ENCODE results near the gene ANO7. TPM values are rescaled to one million over a fixed set of nuclear protein-coding genes. Genes with fewer than 3 reads are reported as not detected.

The ANO7 gene
- polyA plus RNA-seq, 2 donors = 0.14 to 0.21 TPM

DNA sequence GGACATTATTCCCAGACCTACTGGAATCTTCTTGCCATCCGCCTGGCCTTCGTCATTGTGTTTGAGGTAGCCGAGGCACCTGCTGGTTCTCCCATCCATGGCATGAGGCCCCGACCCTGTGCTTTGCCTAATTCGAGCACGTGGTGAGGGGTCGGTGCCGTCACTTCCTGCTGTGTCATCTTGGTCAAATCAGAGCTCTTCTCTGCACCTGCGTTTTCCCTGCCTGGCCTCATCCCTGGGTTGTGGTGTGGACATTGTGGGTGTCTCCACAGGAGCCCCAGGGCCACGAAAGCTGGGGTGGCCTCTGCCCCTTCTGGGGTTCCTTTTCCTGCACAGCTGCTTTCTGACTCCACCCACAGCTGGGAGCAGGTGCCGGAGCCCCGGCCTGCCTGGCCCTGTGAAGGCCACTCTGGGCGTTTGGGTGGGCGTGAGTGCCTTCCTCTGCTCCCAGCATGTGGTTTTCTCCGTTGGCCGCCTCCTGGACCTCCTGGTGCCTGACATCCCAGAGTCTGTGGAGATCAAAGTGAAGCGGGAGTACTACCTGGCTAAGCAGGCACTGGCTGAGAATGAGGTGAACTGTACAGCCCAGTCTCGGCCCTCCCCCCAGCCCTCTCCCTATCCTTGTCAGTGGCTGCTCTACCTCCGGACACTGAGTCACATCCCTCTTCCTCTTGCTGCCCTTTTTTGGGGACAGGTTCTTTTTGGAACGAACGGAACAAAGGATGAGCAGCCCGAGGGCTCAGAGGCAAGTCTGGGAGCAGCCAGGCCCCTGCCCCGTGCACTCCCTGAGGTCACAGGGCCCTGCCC is 34.9 kb downstream of the ANO7 start:
- H3K4me1 ChIP-seq (ENCODE audit: control insufficient read depth in 2 of 2, insufficient read depth in 2 of 2, low read length in 1 of 2) = peaks cover 0 to 2% of the 10 kb centered on the region in 2 donors
- WGBS, 2 donors = 50 to 54% methylated on average over 23 of the region's 23 CpGs
- no peaks in the 10 kb centered on the region for H3K9me3 ChIP-seq (ENCODE audit: control insufficient read depth in 2 of 2, insufficient read depth in 1 of 2, low read depth in 1 of 2, low read length in 1 of 2)
- H3K27ac ChIP-seq (ENCODE audit: low read depth in 2 of 2, low read length in 1 of 2) = no peak overlapping the region
- peaks cover 10 to 28% of the 10 kb centered on the region in 2 donors for H3K36me3 ChIP-seq (ENCODE audit: control insufficient read depth in 2 of 2, insufficient read depth in 2 of 2, low read length in 1 of 2)
- H3K4me3 ChIP-seq (ENCODE audit: low read depth in 1 of 2, low read length in 2 of 2) = no peak overlapping the region
- no peaks in the 10 kb centered on the region for H3K27me3 ChIP-seq (ENCODE audit: control insufficient read depth in 1 of 2, insufficient read depth in 2 of 2, low read length in 2 of 2)

- Histone ChIP-seq H3K36me3 (ENCODE audit: control insufficient read depth in 2 of 2, insufficient read depth in 2 of 2, low read length in 1 of 2) (peaks cover 10 to 37% of the 10 kb centered on the region in 2 donors), H3K27me3 (ENCODE audit: control insufficient read depth in 1 of 2, insufficient read depth in 2 of 2, low read length in 2 of 2) (no peaks in the 10 kb centered on the region), H3K9me3 (ENCODE audit: control insufficient read depth in 2 of 2, insufficient read depth in 1 of 2, low read depth in 1 of 2, low read length in 1 of 2) (no peaks in the 10 kb centered on the region), H3K4me3 (ENCODE audit: low read depth in 1 of 2, low read length in 2 of 2) (no peak overlapping the region), H3K4me1 (ENCODE audit: control insufficient read depth in 2 of 2, insufficient read depth in 2 of 2, low read length in 1 of 2) (peaks cover 0 to 2% of the 10 kb centered on the region in 2 donors), H3K27ac (ENCODE audit: low read depth in 2 of 2, low read length in 1 of 2) (no peak overlapping the region)
- WGBS, 2 donors = 38 to 40% methylated on average over 26 of the region's 26 CpGs
Measured at GRCh38 chr2:241224018-241224850, 35.8 kb downstream of the ANO7 start.

- no peak overlapping the region for H3K4me3 ChIP-seq (ENCODE audit: low read depth in 1 of 2, low read length in 2 of 2)
- WGBS, 2 donors = 79 to 80% methylated on average over 8 of the region's 8 CpGs
- H3K27ac ChIP-seq (ENCODE audit: low read depth in 2 of 2, low read length in 1 of 2) = no peak overlapping the region
- no peaks in the 10 kb centered on the region for H3K27me3 ChIP-seq (ENCODE audit: control insufficient read depth in 1 of 2, insufficient read depth in 2 of 2, low read length in 2 of 2)
- H3K36me3 ChIP-seq (ENCODE audit: control insufficient read depth in 2 of 2, insufficient read depth in 2 of 2, low read length in 1 of 2) = peaks cover 16 to 43% of the 10 kb centered on the region in 2 donors
- H3K9me3 ChIP-seq (ENCODE audit: control insufficient read depth in 2 of 2, insufficient read depth in 1 of 2, low read depth in 1 of 2, low read length in 1 of 2) = no peaks in the 10 kb centered on the region
- H3K4me1 ChIP-seq (ENCODE audit: control insufficient read depth in 2 of 2, insufficient read depth in 2 of 2, low read length in 1 of 2) = peaks cover 0 to 2% of the 10 kb centered on the region in 2 donors
Measured at GRCh38 chr2:241224851-241225438, 36.5 kb downstream of the ANO7 start.

DNA sequence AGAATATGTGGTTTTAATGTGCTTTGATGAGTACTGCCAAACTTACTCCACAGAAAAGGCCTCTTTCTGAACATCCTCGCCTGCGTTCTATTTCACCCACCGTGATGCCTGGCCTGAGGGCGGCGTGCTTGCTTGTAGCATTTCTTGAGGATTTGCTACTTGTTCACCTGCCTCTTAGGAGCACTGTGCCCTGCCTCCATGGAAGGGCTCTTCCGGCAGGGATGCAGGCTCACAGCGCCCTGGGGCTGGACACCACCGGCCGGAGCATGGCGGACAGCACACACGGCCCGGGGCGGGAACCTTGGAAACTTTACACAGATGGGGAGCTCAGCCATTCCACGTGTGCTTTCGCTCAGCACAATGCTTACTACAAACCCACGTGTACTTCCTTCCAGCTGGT is 37.1 kb downstream of the ANO7 start:
- H3K4me1 ChIP-seq (ENCODE audit: control insufficient read depth in 2 of 2, insufficient read depth in 2 of 2, low read length in 1 of 2) = peaks cover 0 to 2% of the 10 kb centered on the region in 2 donors
- H3K4me3 ChIP-seq (ENCODE audit: low read depth in 1 of 2, low read length in 2 of 2) = no peak overlapping the region
- WGBS, 2 donors = 86 to 90% methylated on average over 16 of the region's 16 CpGs
- no peaks in the 10 kb centered on the region for H3K27me3 ChIP-seq (ENCODE audit: control insufficient read depth in 1 of 2, insufficient read depth in 2 of 2, low read length in 2 of 2)
- H3K9me3 ChIP-seq (ENCODE audit: control insufficient read depth in 2 of 2, insufficient read depth in 1 of 2, low read depth in 1 of 2, low read length in 1 of 2) = no peaks in the 10 kb centered on the region
- H3K36me3 ChIP-seq (ENCODE audit: control insufficient read depth in 2 of 2, insufficient read depth in 2 of 2, low read length in 1 of 2) = peaks cover 22 to 48% of the 10 kb centered on the region in 2 donors
- no peak overlapping the region for H3K27ac ChIP-seq (ENCODE audit: low read depth in 2 of 2, low read length in 1 of 2)

- H3K27me3 ChIP-seq (ENCODE audit: control insufficient read depth in 1 of 2, insufficient read depth in 2 of 2, low read length in 2 of 2) = no peaks in the 10 kb centered on the region
- H3K36me3 ChIP-seq (ENCODE audit: control insufficient read depth in 2 of 2, insufficient read depth in 2 of 2, low read length in 1 of 2) = peaks cover 23 to 51% of the 10 kb centered on the region in 2 donors
- no peak overlapping the region for H3K4me3 ChIP-seq (ENCODE audit: low read depth in 1 of 2, low read length in 2 of 2)
- WGBS, 2 donors = 92 to 93% methylated on average over 16 of the region's 16 CpGs
- H3K9me3 ChIP-seq (ENCODE audit: control insufficient read depth in 2 of 2, insufficient read depth in 1 of 2, low read depth in 1 of 2, low read length in 1 of 2) = no peaks in the 10 kb centered on the region
- H3K4me1 ChIP-seq (ENCODE audit: control insufficient read depth in 2 of 2, insufficient read depth in 2 of 2, low read length in 1 of 2) = peaks cover 0 to 2% of the 10 kb centered on the region in 2 donors
- no peak overlapping the region for H3K27ac ChIP-seq (ENCODE audit: low read depth in 2 of 2, low read length in 1 of 2)
Measured at GRCh38 chr2:241225983-241226382, 37.5 kb downstream of the ANO7 start.

GRCh38 chr2:241226723-241227572 is 38.5 kb downstream of the ANO7 start:
- Histone ChIP-seq H3K36me3 (ENCODE audit: control insufficient read depth in 2 of 2, insufficient read depth in 2 of 2, low read length in 1 of 2) (peaks cover 23 to 58% of the 10 kb centered on the region in 2 donors), H3K9me3 (ENCODE audit: control insufficient read depth in 2 of 2, insufficient read depth in 1 of 2, low read depth in 1 of 2, low read length in 1 of 2) (no peaks in the 10 kb centered on the region), H3K27me3 (ENCODE audit: control insufficient read depth in 1 of 2, insufficient read depth in 2 of 2, low read length in 2 of 2) (no peaks in the 10 kb centered on the region), H3K4me3 (ENCODE audit: low read depth in 1 of 2, low read length in 2 of 2) (no peak overlapping the region), H3K27ac (ENCODE audit: low read depth in 2 of 2, low read length in 1 of 2) (no peak overlapping the region), H3K4me1 (ENCODE audit: control insufficient read depth in 2 of 2, insufficient read depth in 2 of 2, low read length in 1 of 2) (peaks cover 0 to 2% of the 10 kb centered on the region in 2 donors)
- WGBS, 2 donors = 81 to 82% methylated on average over 19 of the region's 19 CpGs

- 83 to 88% methylated on average over 8 of the region's 8 CpGs for WGBS, 2 donors
- H3K9me3 ChIP-seq (ENCODE audit: control insufficient read depth in 2 of 2, insufficient read depth in 1 of 2, low read depth in 1 of 2, low read length in 1 of 2) = no peaks in the 10 kb centered on the region
- H3K4me3 ChIP-seq (ENCODE audit: low read depth in 1 of 2, low read length in 2 of 2) = no peak overlapping the region
- H3K36me3 ChIP-seq (ENCODE audit: control insufficient read depth in 2 of 2, insufficient read depth in 2 of 2, low read length in 1 of 2) = peaks cover 23 to 59% of the 10 kb centered on the region in 2 donors
- no peaks in the 10 kb centered on the region for H3K27me3 ChIP-seq (ENCODE audit: control insufficient read depth in 1 of 2, insufficient read depth in 2 of 2, low read length in 2 of 2)
- H3K4me1 ChIP-seq (ENCODE audit: control insufficient read depth in 2 of 2, insufficient read depth in 2 of 2, low read length in 1 of 2) = peaks cover 0 to 2% of the 10 kb centered on the region in 2 donors
- no peak overlapping the region for H3K27ac ChIP-seq (ENCODE audit: low read depth in 2 of 2, low read length in 1 of 2)
Measured at GRCh38 chr2:241227594-241227993, 39.1 kb downstream of the ANO7 start.

DNA sequence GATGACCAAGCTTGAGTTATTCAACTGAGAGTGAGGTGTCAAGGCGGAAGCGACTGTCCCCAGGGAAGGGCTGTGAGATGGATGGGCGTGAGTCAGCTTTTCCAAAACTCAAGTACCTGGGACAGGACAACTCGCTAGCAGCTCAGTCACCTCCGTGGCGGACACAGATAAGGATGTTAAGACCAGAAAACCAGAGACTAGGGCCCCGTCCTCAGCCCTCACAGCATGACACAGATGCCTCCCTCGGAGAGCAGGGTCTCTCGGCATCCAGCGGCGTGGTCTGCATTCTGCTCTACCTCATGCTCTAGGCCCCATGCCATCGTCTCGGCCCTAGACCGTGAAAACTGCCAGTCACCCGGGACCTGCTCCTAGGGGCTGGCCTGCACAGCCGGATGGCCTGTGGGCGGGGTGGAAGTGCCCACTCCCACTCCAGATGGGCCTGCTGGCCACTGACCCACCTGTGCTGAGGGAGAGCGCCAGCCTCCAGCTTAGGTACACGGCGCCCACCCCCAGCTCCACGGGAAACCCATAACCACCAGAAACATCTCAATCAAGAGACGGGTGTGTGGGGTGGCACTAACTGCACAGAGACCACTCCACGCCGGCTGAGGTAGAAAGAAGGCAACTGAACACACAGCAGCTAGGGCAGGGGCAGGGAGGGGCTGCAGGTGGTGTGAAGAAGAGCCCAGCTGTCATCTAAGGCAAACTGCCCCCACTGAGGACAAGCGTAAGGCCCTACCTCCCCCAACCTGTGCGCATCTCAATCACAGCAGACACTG is 39.8 kb downstream of the ANO7 start:
- H3K4me3 ChIP-seq (ENCODE audit: low read depth in 1 of 2, low read length in 2 of 2) = no peak overlapping the region
- H3K27me3 ChIP-seq (ENCODE audit: control insufficient read depth in 1 of 2, insufficient read depth in 2 of 2, low read length in 2 of 2) = no peaks in the 10 kb centered on the region
- 90 to 93% methylated on average over 26 of the region's 26 CpGs for WGBS, 2 donors
- peaks cover 23 to 65% of the 10 kb centered on the region in 2 donors for H3K36me3 ChIP-seq (ENCODE audit: control insufficient read depth in 2 of 2, insufficient read depth in 2 of 2, low read length in 1 of 2)
- no peak overlapping the region for H3K27ac ChIP-seq (ENCODE audit: low read depth in 2 of 2, low read length in 1 of 2)
- no peaks in the 10 kb centered on the region for H3K9me3 ChIP-seq (ENCODE audit: control insufficient read depth in 2 of 2, insufficient read depth in 1 of 2, low read depth in 1 of 2, low read length in 1 of 2)
- peaks cover 0 to 4% of the 10 kb centered on the region in 2 donors for H3K4me1 ChIP-seq (ENCODE audit: control insufficient read depth in 2 of 2, insufficient read depth in 2 of 2, low read length in 1 of 2)

Data from esophagus (tissue), 2 donors.